Activated CD8-positive, alpha-beta memory T cell treated with anti-CD3 and anti-CD28 coated beads for 24 hours (primary cell): Measurements from ENCODE around the gene GGT6.

Experiments used
- DNase-seq: peaks from one replicate; pipeline ENCODE4 v3.0.0-alpha.2; 2020

GGT6 gene

GRCh38 chr17:4519361-4519788, 41.0 kb downstream of the GGT6 start:
- DNase-seq, result no peak

DNA sequence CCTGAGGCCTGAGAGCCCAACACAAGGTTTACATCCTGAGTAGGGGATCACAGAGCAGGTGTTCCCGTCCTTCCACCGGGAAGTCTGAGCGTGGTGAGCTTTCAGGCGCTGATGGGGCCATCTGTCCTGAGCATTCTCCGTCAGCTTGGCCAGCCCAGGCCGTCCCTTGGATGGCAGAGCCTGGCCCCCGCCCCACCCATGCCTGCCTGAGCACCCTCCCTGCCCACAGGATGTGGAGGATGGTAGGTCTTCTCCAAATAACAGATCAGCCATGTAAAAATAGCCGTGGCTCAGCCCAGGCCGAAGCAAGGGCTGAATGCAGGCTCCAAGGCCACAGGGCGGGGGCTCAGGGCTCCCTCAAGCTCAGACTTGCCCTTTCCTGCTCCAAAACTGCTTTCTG, 41.5 kb downstream of the GGT6 start:
- DNase-seq, result no peak

DNA sequence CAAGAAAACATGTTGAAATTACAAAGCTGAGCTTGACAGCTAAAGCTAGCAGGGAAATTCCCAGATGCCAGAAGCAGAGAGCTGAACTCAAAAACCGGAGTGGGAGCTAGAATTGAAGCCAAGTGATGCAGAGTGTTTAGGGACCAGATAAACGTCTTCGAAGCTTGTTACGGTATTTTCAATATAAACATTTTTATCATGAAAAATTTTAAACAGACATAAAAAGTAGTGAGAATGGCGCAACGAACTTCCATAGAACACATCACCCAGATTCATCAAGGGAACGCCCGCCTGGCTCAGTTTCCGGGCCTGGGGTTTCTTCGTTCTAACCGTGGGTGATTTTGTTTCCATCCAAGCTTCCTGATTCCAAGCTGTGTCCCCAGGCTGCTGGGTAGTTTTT, 43.6 kb downstream of the GGT6 start:
- DNase-seq, result no peak

DNA sequence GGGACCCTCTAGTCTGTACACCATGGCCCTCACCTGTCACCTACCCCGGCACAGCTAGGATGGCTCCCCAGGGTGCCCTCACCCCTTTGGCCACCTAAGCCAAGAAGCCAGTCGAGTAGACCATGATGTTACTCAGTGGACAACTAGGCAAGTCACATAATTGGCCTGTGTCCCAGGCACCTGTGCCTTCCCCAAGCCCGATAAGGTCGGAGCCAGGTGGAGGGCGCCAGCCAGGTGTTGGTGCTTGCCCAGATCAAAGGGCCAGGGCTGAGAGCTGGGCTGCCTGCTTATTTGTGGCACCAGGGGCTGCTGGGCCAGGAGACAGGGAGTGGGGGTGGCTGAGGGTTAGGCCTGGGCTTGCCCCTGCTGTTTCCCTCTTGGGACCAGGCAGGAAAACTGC, 44.9 kb downstream of the GGT6 start:
- no peak for DNase-seq

GRCh38 chr17:4514779-4515178, 45.6 kb downstream of the GGT6 start:
- no peak for DNase-seq

DNA sequence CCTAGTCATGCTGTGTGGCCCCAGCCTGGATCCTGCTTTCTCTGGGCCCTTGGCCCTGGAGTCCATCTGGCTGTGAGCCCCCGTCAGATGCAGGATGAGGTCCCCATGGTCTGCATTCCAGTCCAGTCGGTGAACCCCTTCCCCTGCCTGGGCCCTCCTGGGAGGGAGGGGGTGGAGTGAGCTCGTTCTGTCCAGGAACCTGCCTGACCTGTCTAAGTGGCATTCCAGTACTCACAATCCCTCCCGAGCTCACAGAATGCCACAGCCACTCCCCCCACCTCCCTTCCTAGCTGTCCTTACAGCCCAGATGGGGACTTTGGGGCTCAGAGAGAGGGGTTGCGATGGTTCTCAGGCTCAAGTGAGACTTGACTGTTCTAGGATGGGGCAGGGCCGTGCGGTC, 46.2 kb downstream of the GGT6 start:
- DNase-seq, result no peak

GRCh38 chr17:4513113-4514032, 47.0 kb downstream of the GGT6 start:
- DNase-seq, result no peak

DNA sequence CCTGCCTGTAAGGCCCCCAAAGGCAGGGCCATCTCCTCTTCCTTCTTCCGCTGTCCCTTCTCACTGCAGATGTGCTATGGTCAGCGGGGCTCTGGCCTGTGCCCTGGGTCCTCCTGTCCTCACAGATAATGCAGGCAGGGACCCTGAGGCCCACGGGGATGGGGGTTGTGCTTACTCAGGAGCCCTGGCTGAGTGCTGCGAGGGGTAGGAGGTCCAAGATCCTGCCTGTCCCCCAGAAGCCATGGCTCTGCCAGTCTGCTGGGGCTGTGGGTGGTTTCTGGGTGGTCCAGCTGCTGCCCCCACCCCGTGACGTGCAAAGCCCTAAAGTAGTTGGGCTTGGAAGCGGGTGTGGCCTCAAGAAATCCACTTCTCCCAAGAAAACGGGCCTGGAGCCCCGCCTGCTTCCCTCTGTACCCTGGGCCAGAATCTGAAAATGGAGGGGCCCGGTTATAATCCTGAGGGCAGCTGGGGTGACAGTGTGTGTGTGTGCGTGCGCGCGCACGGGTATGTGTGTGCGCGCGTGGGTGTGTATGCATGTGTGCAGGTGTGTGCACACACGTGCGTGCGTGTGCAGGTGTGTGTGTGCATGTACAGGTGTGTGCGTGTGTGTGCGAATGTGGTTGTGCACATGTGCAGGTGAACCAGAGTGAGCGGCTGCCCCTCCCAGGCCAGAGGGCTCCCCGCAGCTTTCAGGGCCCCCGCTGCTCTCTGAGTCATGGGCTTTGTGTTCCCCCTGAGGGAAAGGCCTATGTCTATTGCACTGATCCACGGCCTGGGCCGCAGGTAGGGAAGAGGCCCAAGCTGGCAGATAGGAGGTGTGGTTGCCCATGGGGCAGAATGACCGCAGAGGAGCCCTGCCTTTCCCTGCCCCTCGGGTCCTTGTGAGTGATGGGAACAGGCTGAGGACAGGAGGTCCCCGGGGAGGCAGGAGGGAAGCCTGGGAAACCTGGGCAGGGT, 47.9 kb downstream of the GGT6 start:
- no peak for DNase-seq

DNA sequence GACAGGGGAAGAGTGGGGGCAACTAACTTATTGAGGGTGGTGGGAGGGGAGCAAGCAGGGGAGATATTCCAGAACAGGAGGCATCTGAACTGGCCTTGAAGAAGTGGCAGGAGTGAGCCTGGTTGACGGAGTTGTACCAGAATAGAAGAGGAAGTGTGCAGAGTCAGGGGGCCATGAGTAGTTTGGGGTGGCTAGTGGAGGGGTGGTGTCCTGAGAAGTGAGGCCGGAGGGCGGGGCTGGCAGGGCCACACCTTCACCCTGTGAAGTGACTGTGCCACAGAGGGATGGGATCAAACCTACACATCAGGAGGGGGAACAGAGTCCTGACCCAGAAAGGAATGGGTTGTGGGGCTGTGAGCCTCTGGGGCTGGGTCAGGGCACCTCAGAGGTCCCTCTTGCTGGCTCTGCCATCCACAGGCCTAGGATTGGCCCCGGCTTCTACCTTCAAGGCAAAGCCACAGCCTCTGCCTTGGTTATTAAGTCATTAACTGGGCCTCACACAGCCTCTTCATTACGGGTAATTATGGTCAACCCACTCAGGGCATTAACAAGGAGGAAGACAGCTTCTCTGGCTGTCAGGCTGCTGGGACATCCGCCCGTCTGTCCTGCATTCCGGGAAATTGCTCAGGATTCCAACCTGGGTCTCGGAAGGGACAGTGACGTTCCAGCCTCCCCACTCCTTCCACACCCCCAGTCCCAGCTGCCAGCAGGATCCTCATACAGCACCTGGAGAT, 49.0 kb downstream of the GGT6 start:
- DNase-seq, result no peak

GRCh38 chr17:4510618-4510941, 49.8 kb downstream of the GGT6 start:
- no peak for DNase-seq

DNA sequence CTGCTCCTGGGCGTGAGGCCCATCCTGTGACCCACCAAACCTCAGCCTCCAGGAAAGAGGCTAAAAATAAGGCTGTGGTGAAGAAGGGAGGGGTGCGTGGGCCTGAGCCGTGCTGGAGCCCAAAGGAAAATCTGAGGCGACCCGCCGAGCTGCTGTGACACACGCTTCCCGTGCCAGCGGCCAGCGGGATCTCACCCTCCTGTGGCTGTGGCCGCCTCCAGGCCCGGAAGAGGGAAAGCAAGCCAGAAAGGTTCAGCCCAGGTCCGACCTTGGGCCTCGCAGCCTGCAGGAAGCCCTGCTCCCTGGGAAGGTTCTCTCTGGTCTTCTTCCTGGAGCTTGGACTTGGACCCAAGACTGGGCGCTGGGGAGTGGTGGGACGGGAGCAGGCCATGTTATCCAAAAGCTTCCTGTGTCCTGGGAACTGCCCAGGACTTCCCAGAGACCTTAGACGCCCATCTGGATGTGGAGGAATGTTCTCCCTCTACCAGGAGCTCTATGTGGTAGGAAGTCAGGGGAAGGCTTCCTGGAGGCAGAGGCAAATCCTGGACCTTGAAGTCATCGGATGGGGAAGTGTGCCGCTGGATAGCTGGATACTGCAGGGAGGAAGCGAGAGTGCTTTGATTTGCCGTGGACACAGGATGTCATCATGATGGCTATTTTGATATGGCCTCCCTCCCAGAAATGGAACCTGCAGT, 50.3 kb downstream of the GGT6 start:
- no peak for DNase-seq

GRCh38 chr17:4509401-4509800, 51.0 kb downstream of the GGT6 start:
- no peak for DNase-seq

GRCh38 chr17:4508207-4508606, 52.2 kb downstream of the GGT6 start:
- DNase-seq, result no peak

DNA sequence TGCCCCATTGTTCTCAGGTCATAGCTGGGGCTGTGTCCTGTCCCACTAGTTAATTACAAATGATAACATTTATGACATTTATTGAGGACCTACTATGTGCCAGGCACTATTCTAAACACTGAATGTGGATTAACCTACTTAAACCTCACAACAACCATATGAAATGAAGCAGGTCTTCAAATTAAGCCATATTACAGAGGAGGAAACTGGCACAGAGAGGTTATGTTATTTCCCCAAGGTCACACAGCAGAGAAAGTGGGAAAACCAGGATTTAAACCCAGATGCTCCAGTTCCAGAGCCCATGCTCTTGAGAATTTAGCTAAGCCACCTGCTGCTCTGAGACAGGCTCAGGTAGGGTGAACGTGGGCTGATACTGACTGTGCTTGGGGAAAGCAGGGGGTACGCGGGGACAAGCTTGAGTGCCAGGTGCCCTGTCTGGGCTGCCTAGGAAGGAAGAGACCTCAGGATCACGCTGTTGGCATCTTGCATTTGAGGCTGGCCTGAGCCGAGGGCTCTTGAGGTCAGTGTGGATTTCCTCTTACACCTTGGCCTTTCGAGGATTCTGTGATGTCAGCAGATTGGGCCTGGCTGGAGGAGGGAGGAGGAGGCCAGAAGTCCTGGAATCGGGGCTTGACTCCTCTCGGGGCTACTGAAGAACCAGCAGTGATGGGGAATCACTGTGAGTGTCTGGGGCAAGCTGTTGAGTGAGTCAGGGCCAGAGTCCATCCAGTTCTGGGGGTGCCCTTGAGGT, 52.8 kb downstream of the GGT6 start:
- DNase-seq, result no peak
